Fibroblast of lung (primary cell): ENCODE results near the gene GRK6. TPM values are rescaled to one million over a fixed set of nuclear protein-coding genes. Genes with fewer than 3 reads are reported as not detected.

ENCODE experiments used
- DNase-seq, 2 donors: peaks; one replicate each; pipeline versions ENCODE4 v3.0.0 to v3.0.0-alpha.2; 2010; ENCODE audit warnings: low read depth in 2 of 2
- H2AFZ ChIP-seq: 2 replicates; pipeline ENCODE4 v1.5.1; 2012; ENCODE audit warnings: low read length, control low read depth, inconsistent platforms
- H3K27ac ChIP-seq: 2 replicates; pipeline ENCODE4 v1.5.1; 2011; ENCODE audit warnings: low read length, control low read depth; ENCODE audit not compliant: insufficient read depth
- H3K27me3 ChIP-seq: 2 replicates; pipeline ENCODE4 v1.5.1; 2011; ENCODE audit warnings: mild to moderate bottlenecking, low read length; ENCODE audit not compliant: control insufficient read depth, insufficient read depth
- H3K36me3 ChIP-seq: 2 replicates; pipeline ENCODE4 v1.5.1; 2011; ENCODE audit warnings: low read length; ENCODE audit not compliant: control insufficient read depth, insufficient read depth
- H3K4me1 ChIP-seq: 2 replicates; pipeline ENCODE4 v1.5.1; 2011; ENCODE audit warnings: low read length; ENCODE audit not compliant: control insufficient read depth, insufficient read depth; ENCODE audit errors: extremely low read depth
- H3K4me2 ChIP-seq: 2 replicates; pipeline ENCODE4 v1.5.1; 2011; ENCODE audit warnings: low read length, control low read depth; ENCODE audit not compliant: insufficient read depth; ENCODE audit errors: extremely low read depth
- H3K4me3 ChIP-seq, 4 experiments: fragments of 200-600 bp in 1 of 4; sonication (generic) in 1 of 4; replicated peaks in 1 of 4; 2 replicates each; pipeline ENCODE4 v1.5.1; 2011 to 2016; ENCODE audit warnings: low read length in 4 of 4, low read depth in 3 of 4, mild to moderate bottlenecking in 3 of 4, control low read depth in 2 of 4, inconsistent platforms in 1 of 4, mixed read lengths in 1 of 4; ENCODE audit not compliant: insufficient read depth in 1 of 4; ENCODE audit errors: control extremely low read depth in 1 of 4
- H3K79me2 ChIP-seq: 2 replicates; pipeline ENCODE4 v1.5.1; 2012; ENCODE audit warnings: mild to moderate bottlenecking, low read length, inconsistent platforms; ENCODE audit not compliant: control insufficient read depth, insufficient read depth
- H3K9ac ChIP-seq: 2 replicates; pipeline ENCODE4 v1.5.1; 2011; ENCODE audit warnings: mild to moderate bottlenecking, low read length, control low read depth; ENCODE audit not compliant: insufficient read depth
- H3K9me3 ChIP-seq: 2 replicates; pipeline ENCODE4 v1.5.1; 2012; ENCODE audit warnings: low read depth, low read length; ENCODE audit not compliant: control insufficient read depth, insufficient read depth
- H4K20me1 ChIP-seq: 2 replicates; pipeline ENCODE4 v1.5.1; 2011; ENCODE audit warnings: low read length; ENCODE audit not compliant: control insufficient read depth, insufficient read depth; ENCODE audit errors: extremely low read depth
- CTCF ChIP-seq, 2 donors: IDR thresholded peaks in 1 of 2; conservative IDR thresholded peaks in 1 of 2; 1 replicate in 1 of 2; 2 replicates in 1 of 2; pipeline ENCODE4 v1.5.1; 2011 to 2012; ENCODE audit warnings: low read length in 2 of 2, control low read depth in 1 of 2, inconsistent platforms in 1 of 2, low read depth in 1 of 2, mild to moderate bottlenecking in 1 of 2
- EZH2 ChIP-seq: IDR thresholded peaks from 2 replicates; pipeline ENCODE4 v1.5.1; 2012; ENCODE audit warnings: low read length, control low read depth, mild to moderate bottlenecking; ENCODE audit errors: missing control alignments
- polyA plus RNA-seq, 2 donors: library from polyadenylated mRNA; depleted of rRNA in 1 of 2; stranded (reverse) in 1 of 2; unstranded in 1 of 2; fragments of >200 nt; gene quantifications; 2 replicates each; pipeline ENCODE4 v1.2.1, GENCODE V29; 2011 to 2012; ENCODE audit warnings: missing spikeins in 1 of 2
- total RNA-seq: library from RNA; depleted of rRNA; stranded (reverse); fragments of >200 nt; gene quantifications from 2 replicates; pipeline ENCODE4 v1.2.1, GENCODE V29; 2014

The GRK6 gene
- total and polyA plus RNA-seq, 2 donors (not counting 1 experiment from before 2014, with no cell fraction given), result 15.0 to 15.8 TPM

GRCh38 chr5:177378884-177379883 is 47.3 kb upstream of the GRK6 start:
- no peaks in the 10 kb centered on the region for H3K4me1 ChIP-seq
- H3K27me3 ChIP-seq, result peaks cover 18% of the 10 kb centered on the region
- no peaks in the 10 kb centered on the region for H3K9me3 ChIP-seq
- no peaks in the 10 kb centered on the region for H4K20me1 ChIP-seq
- H3K4me3 ChIP-seq, result no peak overlapping the region
- no peak overlapping the region for H3K27ac ChIP-seq
- H3K9ac ChIP-seq, result no peak overlapping the region
- no peak overlapping the region for H3K4me2 ChIP-seq
- H2AFZ ChIP-seq, result no peak overlapping the region
- DNase-seq, result peak; percentile 77 to 92
- no peaks in the 10 kb centered on the region for H3K36me3 ChIP-seq
- no peak for TF ChIP-seq CTCF (conservative IDR thresholded peaks at IDR 0.05 in 1 of 2, IDR thresholded peaks at IDR 0.05 in 1 of 2; ENCODE audit: low read depth in 1 of 2, low read length in 2 of 2)
- TF ChIP-seq EZH2, result no peak
- H3K79me2 ChIP-seq, result no peaks in the 10 kb centered on the region

GRCh38 chr5:177380805-177381126 is 45.7 kb upstream of the GRK6 start:
- Histone ChIP-seq H3K4me3 (no peak overlapping the region), H3K9ac (no peak overlapping the region), H3K27me3 (peaks cover 18% of the 10 kb centered on the region), H3K79me2 (no peaks in the 10 kb centered on the region), H3K9me3 (no peaks in the 10 kb centered on the region), H3K27ac (no peak overlapping the region), H3K36me3 (no peaks in the 10 kb centered on the region), H4K20me1 (no peaks in the 10 kb centered on the region), H3K4me1 (no peaks in the 10 kb centered on the region), H3K4me2 (no peak overlapping the region), H2AFZ (no peak overlapping the region)
- DNase-seq, result no peak
- TF ChIP-seq EZH2 (no peak), CTCF (conservative IDR thresholded peaks at IDR 0.05 in 1 of 2, IDR thresholded peaks at IDR 0.05 in 1 of 2; ENCODE audit: low read depth in 1 of 2, low read length in 2 of 2) (no peak)

- Histone ChIP-seq H3K27ac (no peak overlapping the region), H3K4me1 (no peaks in the 10 kb centered on the region), H3K36me3 (no peaks in the 10 kb centered on the region), H4K20me1 (no peaks in the 10 kb centered on the region), H3K9ac (no peak overlapping the region), H3K27me3 (peaks cover 18% of the 10 kb centered on the region), H3K4me2 (no peak overlapping the region), H3K4me3 (no peak overlapping the region), H2AFZ (no peak overlapping the region), H3K9me3 (no peaks in the 10 kb centered on the region), H3K79me2 (no peaks in the 10 kb centered on the region)
- peak in 1 of 2 donors; percentile 44 for DNase-seq
- TF ChIP-seq CTCF (conservative IDR thresholded peaks at IDR 0.05 in 1 of 2, IDR thresholded peaks at IDR 0.05 in 1 of 2; ENCODE audit: low read depth in 1 of 2, low read length in 2 of 2) (peak; percentile 41 to 47), EZH2 (no peak)
Observed at GRCh38 chr5:177382423-177383029, 44.0 kb upstream of the GRK6 start.
